ENCODE results near the gene RFLNA. TPM values are rescaled to one million over a fixed set of nuclear protein-coding genes. Genes with fewer than 3 reads are reported as not detected.

RFLNA gene
- total RNA-seq, 4 donors from 2014 or later, result 0.72 to 1.6 (median 0.82) TPM

DNA sequence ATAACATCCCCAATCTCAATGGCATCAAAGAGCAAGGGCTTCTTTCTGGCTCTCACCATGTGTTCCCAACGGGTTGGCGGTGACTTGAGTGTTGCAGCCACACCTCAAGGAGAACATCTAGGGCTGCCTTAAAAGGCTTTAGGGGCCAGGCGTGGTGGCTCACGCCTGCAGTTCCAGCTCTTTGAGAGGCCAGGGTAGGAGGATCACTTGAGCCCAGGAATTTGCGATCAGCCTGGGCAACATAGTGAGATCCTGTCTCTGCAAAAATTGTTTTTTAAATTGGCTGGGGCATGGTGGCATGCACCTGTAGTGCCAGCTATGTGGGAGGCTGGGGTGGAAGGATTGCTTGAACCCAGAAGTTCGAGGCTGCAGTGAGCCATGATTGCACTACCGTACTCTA is 14.9 kb downstream of the RFLNA start:
- no peak for TF ChIP-seq POLR2A (IDR thresholded peaks at IDR 0.05)
- TF ChIP-seq, protein P1, sequence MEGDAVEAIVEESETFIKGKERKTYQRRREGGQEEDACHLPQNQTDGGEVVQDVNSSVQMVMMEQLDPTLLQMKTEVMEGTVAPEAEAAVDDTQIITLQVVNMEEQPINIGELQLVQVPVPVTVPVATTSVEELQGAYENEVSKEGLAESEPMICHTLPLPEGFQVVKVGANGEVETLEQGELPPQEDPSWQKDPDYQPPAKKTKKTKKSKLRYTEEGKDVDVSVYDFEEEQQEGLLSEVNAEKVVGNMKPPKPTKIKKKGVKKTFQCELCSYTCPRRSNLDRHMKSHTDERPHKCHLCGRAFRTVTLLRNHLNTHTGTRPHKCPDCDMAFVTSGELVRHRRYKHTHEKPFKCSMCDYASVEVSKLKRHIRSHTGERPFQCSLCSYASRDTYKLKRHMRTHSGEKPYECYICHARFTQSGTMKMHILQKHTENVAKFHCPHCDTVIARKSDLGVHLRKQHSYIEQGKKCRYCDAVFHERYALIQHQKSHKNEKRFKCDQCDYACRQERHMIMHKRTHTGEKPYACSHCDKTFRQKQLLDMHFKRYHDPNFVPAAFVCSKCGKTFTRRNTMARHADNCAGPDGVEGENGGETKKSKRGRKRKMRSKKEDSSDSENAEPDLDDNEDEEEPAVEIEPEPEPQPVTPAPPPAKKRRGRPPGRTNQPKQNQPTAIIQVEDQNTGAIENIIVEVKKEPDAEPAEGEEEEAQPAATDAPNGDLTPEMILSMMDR (IDR thresholded peaks at IDR 0.05), result no peak
- intact Hi-C loops (cut with DNase I; ENCODE audit: low total_unique reads), result loop anchor here (5.0 kb wide), 1 partner anchor 262 kb away; no protein-coding TSS in a partner anchor
- H3K4me3 ChIP-seq (ENCODE audit: low read depth, poor library complexity, severe bottlenecking), result no peak overlapping the region
- WGBS, 2 donors, result 72 to 84% methylated on average over 7 of the region's 7 CpGs
- DNase-seq (ENCODE audit: low spot score in 2 of 2), result no peak

DNA sequence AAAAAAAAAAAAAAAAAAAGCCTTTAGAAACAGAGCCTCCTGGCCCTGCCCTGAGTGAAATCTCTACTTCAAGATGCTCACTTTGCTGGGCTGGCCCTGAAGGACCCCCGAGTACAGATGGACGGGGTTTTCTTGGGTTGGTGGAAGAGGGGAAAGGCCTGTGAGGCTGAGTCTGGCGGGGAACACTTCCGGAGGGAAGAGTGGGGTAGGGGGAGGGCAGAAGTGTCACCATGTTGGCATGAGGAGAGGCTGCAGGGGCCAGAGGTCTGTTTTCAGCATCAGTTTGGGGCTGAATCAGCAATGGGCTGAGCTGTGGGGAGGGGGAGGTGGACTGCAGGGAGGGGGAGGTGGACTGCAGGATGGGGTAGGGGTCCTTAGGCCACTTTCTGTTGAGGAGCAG is 15.3 kb downstream of the RFLNA start:
- WGBS, 2 donors, result 80 to 87% methylated on average over 4 of the region's 4 CpGs
- no peak for TF ChIP-seq POLR2A (IDR thresholded peaks at IDR 0.05)
- TF ChIP-seq, protein P1 (IDR thresholded peaks at IDR 0.05), result no peak
- intact Hi-C loops (cut with DNase I; ENCODE audit: low total_unique reads), result no loop called here
- no peak overlapping the region for H3K4me3 ChIP-seq (ENCODE audit: low read depth, poor library complexity, severe bottlenecking)
- no peak for DNase-seq (ENCODE audit: low spot score in 2 of 2)

GRCh38 chr12:124310785-124311184 is 15.9 kb downstream of the RFLNA start:
- intact Hi-C loops (cut with DNase I; ENCODE audit: low total_unique reads), result no loop called here
- H3K4me3 ChIP-seq (ENCODE audit: low read depth, poor library complexity, severe bottlenecking), result no peak overlapping the region
- DNase-seq (ENCODE audit: low spot score in 2 of 2), result no peak
- no peak for TF ChIP-seq POLR2A (IDR thresholded peaks at IDR 0.05)
- TF ChIP-seq, protein P1 (IDR thresholded peaks at IDR 0.05), result no peak
- WGBS, 2 donors, result 85 to 91% methylated on average over 3 of the region's 3 CpGs

GRCh38 chr12:124311292-124312109 is 16.6 kb downstream of the RFLNA start:
- intact Hi-C loops (cut with DNase I; ENCODE audit: low total_unique reads), result no loop called here
- DNase-seq (ENCODE audit: low spot score in 2 of 2), result no peak

GRCh38 chr12:124312601-124313000 is 17.7 kb downstream of the RFLNA start:
- WGBS, 2 donors, result 69 to 92% methylated on average over 5 to 6 of the region's 6 CpGs
- H3K4me3 ChIP-seq (ENCODE audit: low read depth, poor library complexity, severe bottlenecking), result no peak overlapping the region
- no peak for TF ChIP-seq POLR2A (IDR thresholded peaks at IDR 0.05)
- TF ChIP-seq, protein P1 (IDR thresholded peaks at IDR 0.05), result no peak
- no peak for DNase-seq (ENCODE audit: low spot score in 2 of 2)
- intact Hi-C loops (cut with DNase I; ENCODE audit: low total_unique reads), result no loop called here

More at GRCh38 chr12:124311292-124312109, 16.6 kb downstream of the RFLNA start:
- no peak overlapping the region for H3K4me3 ChIP-seq (ENCODE audit: low read depth, poor library complexity, severe bottlenecking)
- TF ChIP-seq POLR2A (IDR thresholded peaks at IDR 0.05), result no peak
- TF ChIP-seq, protein P1 (IDR thresholded peaks at IDR 0.05), result no peak
- 74 to 80% methylated on average over 8 to 9 of the region's 17 CpGs for WGBS, 2 donors

All from lower leg skin (tissue), 4 donors.